HepG2 (cell line): ENCODE results near the gene UHMK1. TPM values are rescaled to one million over a fixed set of nuclear protein-coding genes. Genes with fewer than 3 reads are reported as not detected.
"Not testable (repeated sequence)": the region's sequence is repeated elsewhere in the genome, so short reads cannot be mapped to it uniquely, and the experiment has no call there.

Source experiments
- ATAC-seq: fragments of 200-7000 bp; cut with Tn5 transposase; 3 replicates; pipeline ENCODE4 v1.9.1; 2020; ENCODE audit warnings: mild to moderate bottlenecking, moderate library complexity
- BruUV-seq: library from RNA; stranded (reverse); fragments of 400-500 nt; replicated peaks from 2 replicates; lab custom pipeline; 2021; lab: Mats Ljungman, UMichigan
- CTCF ChIA-PET: fragments of 300-600 bp; formaldehyde crosslinking; extraction: SDS; loops from one replicate; lab custom pipeline; 2021; ENCODE audit warnings: low total read pairs, inconsistent platforms, low intra/inter-chr PET ratio; lab: Yijun Ruan, JAX
- POLR2A ChIA-PET: fragments of 350-600 bp; sonication (Branson Sonifier 250); formaldehyde crosslinking; loops from one replicate; lab custom pipeline; 2020; ENCODE audit warnings: antibody characterized with exemption, inconsistent platforms; lab: Yijun Ruan, JAX
- DNase-seq: peaks from one replicate; pipeline ENCODE4 v3.0.0-alpha.2; 2015; ENCODE audit warnings: low spot score
- FAIRE-seq: peaks from 3 replicates; lab custom pipeline; 2011; peaks lifted over from hg19 to GRCh38; lab: Jason Lieb, UNC
- H2AFZ ChIP-seq: one replicate; pipeline ENCODE4 v1.6.1; 2011; ENCODE audit warnings: low read length, inconsistent platforms
- H3K27ac ChIP-seq: fragments of 300-600 bp; 3 replicates; pipeline ENCODE4 v1.8.0; 2011; ENCODE audit warnings: mixed run types, mild to moderate bottlenecking, mixed read lengths, low read length, inconsistent platforms; ENCODE audit not compliant: insufficient read depth; ENCODE audit errors: extremely low read length
- H3K27me3 ChIP-seq, 2 experiments: fragments of 200-600 bp in 1 of 2; 2 replicates in 1 of 2; 3 replicates in 1 of 2; pipeline versions ENCODE4 v1.6.0 to v1.8.0; 2011; ENCODE audit warnings: low read length in 2 of 2, mild to moderate bottlenecking in 2 of 2, moderate library complexity in 2 of 2, inconsistent platforms in 1 of 2; ENCODE audit not compliant: insufficient read depth in 2 of 2, control insufficient read depth in 1 of 2
- H3K36me3 ChIP-seq, 2 experiments: fragments of 200-600 bp in 1 of 2; replicated peaks in 1 of 2; 2 replicates in 1 of 2; 3 replicates in 1 of 2; pipeline versions ENCODE4 v1.5.1 to v1.8.0; 2011; ENCODE audit warnings: low read length in 2 of 2, inconsistent platforms in 1 of 2; ENCODE audit not compliant: insufficient read depth in 2 of 2, control insufficient read depth in 1 of 2
- H3K4me1 ChIP-seq: 2 replicates; pipeline ENCODE4 v1.5.1; 2012; ENCODE audit warnings: low read length, inconsistent platforms; ENCODE audit not compliant: insufficient read depth
- H3K4me2 ChIP-seq: 2 replicates; pipeline ENCODE4 v1.6.0; 2011; ENCODE audit warnings: low read depth, low read length, inconsistent platforms
- H3K4me3 ChIP-seq, 3 experiments: fragments of 200-600 bp in 1 of 3; sonication (generic), shearing (Covaris generic) in 1 of 3; replicated peaks in 1 of 3; 2 replicates each; pipeline ENCODE4 v1.5.1; 2011 to 2016; ENCODE audit warnings: low read length in 3 of 3, inconsistent platforms in 2 of 3, low read depth in 2 of 3, mild to moderate bottlenecking in 2 of 3, control low read depth in 1 of 3, mixed read lengths in 1 of 3; ENCODE audit not compliant: insufficient read depth in 1 of 3
- H3K79me2 ChIP-seq: one replicate; pipeline ENCODE4 v1.6.1; 2011; ENCODE audit warnings: low read length, inconsistent platforms; ENCODE audit not compliant: insufficient read depth
- H3K9ac ChIP-seq: 2 replicates; pipeline ENCODE4 v1.6.0; 2011; ENCODE audit warnings: mild to moderate bottlenecking, low read depth, low read length, inconsistent platforms; ENCODE audit not compliant: insufficient read depth
- H3K9me3 ChIP-seq: 2 replicates; pipeline ENCODE4 v1.5.1; 2012; ENCODE audit warnings: mild to moderate bottlenecking, low read length
- H4K20me1 ChIP-seq: 2 replicates; pipeline ENCODE4 v1.6.0; 2011; ENCODE audit warnings: inconsistent platforms, mild to moderate bottlenecking, low read length, moderate library complexity; ENCODE audit not compliant: insufficient read depth
- ZNF577 ChIP-seq: sonication (generic); formaldehyde crosslinking; IDR thresholded peaks from 2 replicates; pipeline ENCODE4 v1.4.0; 2020; ENCODE audit warnings: mild to moderate bottlenecking, low read depth, missing genetic modification reagents, borderline replicate concordance
- whole genome bisulfite sequencing: methylation state at CpG from one replicate; pipeline ENCODE4 v1.1.6; 2017; ENCODE audit warnings: low lambda C conversion rate; 5-methylcytosine and 5-hydroxymethylcytosine counted together
- in situ Hi-C: cut with HindIII; loops from 2 replicates; pipeline ENCODE4 v1.10.0; 2017; ENCODE audit warnings: low pct_unique_long_range_greater_than_20kb; ENCODE audit not compliant: extremely low pct_ligation_motif_present
- intact Hi-C: fragments of 100-400 bp; cut with micrococcal nuclease; formaldehyde crosslinking; loops from one replicate; pipeline ENCODE4 v1.10.0; 2022; ENCODE audit not compliant: unreplicated experiment
- polyA plus RNA-seq, 8 experiments: library from polyadenylated mRNA; depleted of rRNA in 3 of 8; stranded (reverse) in 7 of 8; unstranded in 1 of 8; fragments of >200 nt; fragmentation: Illumina TruSeq in 4 of 8; extraction: Trizol in 4 of 8; gene quantifications; 2 replicates each; pipeline versions ENCODE4 v1.2.1 to v1.2.3, GENCODE V29; 2011 to 2016; ENCODE audit warnings: low read depth in 4 of 8, missing spikeins in 1 of 8, mixed read lengths in 1 of 8; ENCODE audit not compliant: insufficient read depth in 1 of 8
- total RNA-seq, 5 experiments: library from RNA; depleted of rRNA; stranded (reverse); fragments of >200 nt; fragmentation: Illumina TruSeq; extraction: Trizol; gene quantifications; 2 replicates each; pipeline ENCODE4 v1.2.3, GENCODE V29; 2016; ENCODE audit warnings: low read depth in 1 of 5

Gene UHMK1
- total and polyA plus RNA-seq, 2 of the 13 experiments (the other 11 are each of a cell fraction or from before 2014, with no cell fraction given): 12.9 to 20.0 TPM

DNA sequence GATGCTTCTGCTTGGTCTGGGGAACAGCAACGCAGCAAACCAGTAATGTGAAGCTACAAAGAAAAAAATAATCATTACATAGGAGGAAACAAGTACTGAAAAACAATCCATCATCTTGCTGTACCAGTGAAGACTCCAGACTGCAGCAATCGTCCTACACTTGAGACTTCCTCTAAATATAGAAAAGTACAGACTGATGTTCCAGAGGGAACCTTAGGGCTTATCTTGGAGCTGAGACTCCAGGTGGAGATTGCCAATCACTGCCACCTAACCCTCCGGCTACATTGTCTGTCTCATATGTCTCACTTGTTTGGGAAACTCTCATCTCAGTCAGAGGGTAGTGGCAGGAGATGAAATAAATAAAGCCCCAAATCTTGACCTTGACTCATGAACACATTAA, 9.4 kb upstream of the UHMK1 start:
- Histone ChIP-seq H2AFZ (no peak overlapping the region), H3K9me3 (no peaks in the 10 kb centered on the region), H3K9ac (no peak overlapping the region), H3K27me3 (peaks cover 2 to 25% of the 10 kb centered on the region in 2 experiments; a peak in 4 of 5 replicates), H3K79me2 (no peaks in the 10 kb centered on the region), H3K27ac (no peak overlapping the region), H3K4me1 (no peaks in the 10 kb centered on the region), H3K36me3 (no peaks in the 10 kb centered on the region), H3K4me3 (no peak overlapping the region), H4K20me1 (no peaks in the 10 kb centered on the region), H3K4me2 (no peak overlapping the region)
- DNase-seq: no peak
- WGBS: 14% methylated on average over 3 of the region's 3 CpGs
- ATAC-seq: no peak
- in situ Hi-C loops (no loop called here), intact Hi-C loops (no loop called here)
- BruUV-seq: no TSS peak
- no peak for FAIRE-seq
- POLR2A ChIA-PET: no interaction called here
- no peak for TF ChIP-seq ZNF577 (CRISPR knock-in tag)
- CTCF ChIA-PET: no interaction called here

DNA sequence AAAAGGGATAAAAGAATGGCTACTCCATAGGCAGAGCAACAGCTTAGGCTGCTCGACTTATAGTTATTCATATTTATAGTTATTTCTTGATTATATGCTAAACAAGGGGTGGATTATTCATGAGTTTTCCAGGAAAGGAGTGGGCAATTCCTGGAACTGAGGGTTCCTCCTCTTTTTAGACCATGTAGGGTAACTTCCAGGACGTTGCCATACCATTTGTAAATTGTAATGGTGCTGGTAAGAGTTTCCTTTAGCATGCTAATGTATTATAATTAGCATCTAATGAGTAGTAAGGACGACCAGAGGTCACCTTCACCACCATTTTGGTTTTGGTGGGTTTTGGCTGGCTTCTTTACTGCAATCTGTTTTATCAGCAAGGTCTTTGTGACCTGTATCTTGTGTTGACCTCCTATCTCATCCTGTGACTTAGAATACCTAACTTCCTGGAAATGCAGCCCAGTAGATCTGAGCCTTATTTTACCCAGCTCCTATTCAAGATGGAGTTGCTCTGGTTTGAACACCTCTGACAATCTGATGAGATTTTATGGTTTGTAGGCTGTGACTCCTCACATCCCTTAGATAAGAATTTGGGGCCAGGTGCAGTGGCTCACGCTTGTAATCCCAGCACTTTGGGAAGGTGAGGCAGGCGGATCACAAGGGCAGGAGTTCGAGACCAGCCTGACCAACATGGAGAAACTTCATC, 1.9 kb upstream of the UHMK1 start:
- H3K4me2 ChIP-seq, ATAC-seq, H3K36me3 ChIP-seq, H3K9ac ChIP-seq, H3K27me3 ChIP-seq, FAIRE-seq, CTCF ChIA-PET, BruUV-seq, H3K9me3 ChIP-seq, H2AFZ ChIP-seq, in situ Hi-C loops, H3K27ac ChIP-seq, POLR2A ChIA-PET, DNase-seq, H3K4me3 ChIP-seq, H4K20me1 ChIP-seq: not testable (repeated sequence)
- WGBS: 42% methylated on average over 6 of the region's 6 CpGs
- intact Hi-C loops: loop anchor here (5.0 to 10.0 kb wide), 2 partner anchors 71 to 438 kb away; no protein-coding TSS in a partner anchor
- Histone ChIP-seq H3K4me1 (peaks cover 21% of the 10 kb centered on the region), H3K79me2 (peaks cover 32% of the 10 kb centered on the region)
